Omental fat pad (tissue), 4 donors: ENCODE results near the gene PLXNA2. TPM values are rescaled to one million over a fixed set of nuclear protein-coding genes. Genes with fewer than 3 reads are reported as not detected.
A peak's percentile ranks its signal among the peaks of the same experiment; 100 is the strongest.

Source experiments
- ATAC-seq: fragments of 150-250 bp; one replicate; pipeline ENCODE4 v1.9.1; 2016; ENCODE audit warnings: mild to moderate bottlenecking, moderate library complexity; ENCODE audit not compliant: low FRiP score
- DNase-seq: peaks from one replicate; pipeline ENCODE4 v3.0.0-alpha.2; 2019; ENCODE audit warnings: low spot score
- CTCF ChIP-seq, 3 donors: fragments of 450-650 bp; IDR thresholded peaks; one replicate each; pipeline ENCODE4 v1.5.1; 2016 to 2017; ENCODE audit warnings: antibody characterized with exemption in 3 of 3, mild to moderate bottlenecking in 3 of 3, moderate library complexity in 2 of 3
- total RNA-seq, 4 donors: library from RNA; depleted of rRNA; stranded (reverse); fragments of >200 nt; gene quantifications; one replicate each; pipeline ENCODE4 v1.1.0, GENCODE V29; 2016

PLXNA2 gene
- total RNA-seq, 4 donors from 2014 or later = 21.7 to 67.9 (median 36.8) TPM

- ATAC-seq (peak; percentile 72), DNase-seq (no peak)
- TF ChIP-seq CTCF (IDR thresholded peaks at IDR 0.05) = no peak
Measured at GRCh38 chr1:208004851-208005250, 239.3 kb downstream of the PLXNA2 start.

- no peak for DNase-seq
- no peak for TF ChIP-seq CTCF (IDR thresholded peaks at IDR 0.05)
- ATAC-seq = no peak
Measured at GRCh38 chr1:208003241-208003640, 240.9 kb downstream of the PLXNA2 start.

- no peak for ATAC-seq
- TF ChIP-seq CTCF (IDR thresholded peaks at IDR 0.05) = no peak
Measured at GRCh38 chr1:208002672-208003071, 241.5 kb downstream of the PLXNA2 start.

GRCh38 chr1:208002078-208002477, 242.1 kb downstream of the PLXNA2 start:
- DNase-seq (no peak), ATAC-seq (no peak)
- no peak for TF ChIP-seq CTCF (IDR thresholded peaks at IDR 0.05)

More at GRCh38 chr1:208002672-208003071, 241.5 kb downstream of the PLXNA2 start:
- no peak for DNase-seq

- no peak for DNase-seq
- no peak for ATAC-seq
- no peak for TF ChIP-seq CTCF (IDR thresholded peaks at IDR 0.05)
Measured at GRCh38 chr1:208000504-208000903, 243.7 kb downstream of the PLXNA2 start.

- no peak for DNase-seq
- TF ChIP-seq CTCF (IDR thresholded peaks at IDR 0.05) = no peak
- no peak for ATAC-seq
Measured at GRCh38 chr1:207999972-208000371, 244.2 kb downstream of the PLXNA2 start.

GRCh38 chr1:207999274-207999915, 244.8 kb downstream of the PLXNA2 start:
- TF ChIP-seq CTCF (IDR thresholded peaks at IDR 0.05) = no peak
- ATAC-seq (no peak), DNase-seq (no peak)
